Spleen (tissue), 11 donors: ENCODE results near the gene CIITA. TPM values are rescaled to one million over a fixed set of nuclear protein-coding genes. Genes with fewer than 3 reads are reported as not detected.
A peak's percentile ranks its signal among the peaks of the same experiment; 100 is the strongest.

Experiments used
- DNase-seq: peaks from one replicate; pipeline ENCODE4 v3.0.0-alpha.2; 2020
- H3K27ac ChIP-seq, 8 donors: fragments of 200-600 bp; sonication (generic) in 7 of 8; 1 replicate in 4 of 8; 2 replicates in 4 of 8; pipeline versions ENCODE4 v1.5.0 to v1.8.0; 2016 to 2021; ENCODE audit warnings: inconsistent platforms in 4 of 8, mild to moderate bottlenecking in 4 of 8, moderate library complexity in 1 of 8
- H3K27me3 ChIP-seq, 7 donors: fragments of 200-600 bp; sonication (generic) in 6 of 7; replicated peaks in 1 of 7; 1 replicate in 4 of 7; 2 replicates in 3 of 7; pipeline versions ENCODE4 v1.5.0 to v1.8.0; 2016 to 2021; ENCODE audit warnings: inconsistent platforms in 3 of 7, mild to moderate bottlenecking in 1 of 7
- H3K36me3 ChIP-seq, 6 donors: fragments of 200-600 bp; sonication (generic) in 5 of 6; 1 replicate in 4 of 6; 2 replicates in 2 of 6; pipeline versions ENCODE4 v1.5.0 to v1.8.0; 2016 to 2021; ENCODE audit warnings: inconsistent platforms in 2 of 6
- H3K4me1 ChIP-seq, 6 donors: fragments of 200-600 bp; sonication (generic) in 5 of 6; 1 replicate in 3 of 6; 2 replicates in 3 of 6; pipeline versions ENCODE4 v1.5.0 to v1.8.0; 2016 to 2021; ENCODE audit warnings: inconsistent platforms in 3 of 6
- H3K4me3 ChIP-seq, 8 donors: fragments of 200-600 bp; sonication (generic) in 7 of 8; 1 replicate in 4 of 8; 2 replicates in 4 of 8; pipeline versions ENCODE4 v1.5.0 to v1.8.0; 2016 to 2021; ENCODE audit warnings: inconsistent platforms in 4 of 8, mild to moderate bottlenecking in 4 of 8, moderate library complexity in 2 of 8
- H3K9me3 ChIP-seq, 8 donors: fragments of 200-600 bp; sonication (generic) in 7 of 8; 1 replicate in 4 of 8; 2 replicates in 4 of 8; pipeline versions ENCODE4 v1.5.0 to v1.8.0; 2016 to 2021; ENCODE audit warnings: inconsistent platforms in 4 of 8
- POLR2A ChIP-seq, 3 donors: fragments of 450-650 bp; IDR thresholded peaks; one replicate each; pipeline ENCODE4 v1.5.1; 2017; ENCODE audit warnings: antibody characterized with exemption in 3 of 3, mild to moderate bottlenecking in 1 of 3
- POLR2AphosphoS5 ChIP-seq, 3 donors: sonication (generic); formaldehyde crosslinking; IDR thresholded peaks; one replicate each; pipeline ENCODE4 v1.5.1; 2017; ENCODE audit warnings: antibody characterized with exemption in 3 of 3
- WGBS, 5 donors: extraction: QIAGEN DNeasy Blood & Tissue Kit in 3 of 5; methylation state at CpG; one replicate each; pipeline versions ENCODE4 v1.1.5 to v1.1.7; 2013 to 2018; 5-methylcytosine and 5-hydroxymethylcytosine counted together
- intact Hi-C: fragments of 100-400 bp; cut with DNase I; formaldehyde crosslinking; loops from one replicate; pipeline ENCODE4 v1.15.0; 2023; ENCODE audit warnings: low total_unique reads
- polyA plus RNA-seq, 3 donors: library from polyadenylated mRNA; stranded (reverse); fragments of 200-250 nt; gene quantifications; one replicate each; pipeline ENCODE4 v1.2.1, GENCODE V29; 2013
- total RNA-seq, 7 donors: library from RNA; depleted of rRNA in 3 of 7; stranded (reverse); fragments of >200 nt in 3 of 7; fragmentation: NEBNext Ultra II Directional in 4 of 7; extraction: Animal tissue kit (Norgen Biotek cat#: 25700) in 4 of 7; gene quantifications; one replicate each; pipeline versions ENCODE4 v1.1.0 to v1.2.1, GENCODE V29; 2016 to 2021
- TF ChIP-seq, protein P1 (sequence below), 11 experiments: fragments of 200-600 bp in 7 of 11; fragments of 450-650 bp in 4 of 11; sonication (generic) in 4 of 11; IDR thresholded peaks in 8 of 11; conservative IDR thresholded peaks in 3 of 11; 1 replicate in 7 of 11; 2 replicates in 4 of 11; pipeline versions ENCODE4 v1.4.0 to v1.8.0; 2016 to 2021; ENCODE audit warnings: antibody characterized with exemption in 11 of 11, inconsistent platforms in 4 of 11, mild to moderate bottlenecking in 1 of 11
- donor health status: healthy with polysubstance abuse.
- donor health status: DM: no; HTN: no; CAD: no; lungs with moderate emphysema.
- donor health status: DM: no; HTN: no; CAD: no.
- donor health status: Bipolar disorder and iron deficiency.
- donor health status: healthy.
- donor health status: DM: no; HTN: no; CAD: no.
- donor health status: DM: yes; HTN: yes; CAD: no.

The CIITA gene
- total and polyA plus RNA-seq, 10 donors: 67.0 to 179 (median 125) TPM

DNA sequence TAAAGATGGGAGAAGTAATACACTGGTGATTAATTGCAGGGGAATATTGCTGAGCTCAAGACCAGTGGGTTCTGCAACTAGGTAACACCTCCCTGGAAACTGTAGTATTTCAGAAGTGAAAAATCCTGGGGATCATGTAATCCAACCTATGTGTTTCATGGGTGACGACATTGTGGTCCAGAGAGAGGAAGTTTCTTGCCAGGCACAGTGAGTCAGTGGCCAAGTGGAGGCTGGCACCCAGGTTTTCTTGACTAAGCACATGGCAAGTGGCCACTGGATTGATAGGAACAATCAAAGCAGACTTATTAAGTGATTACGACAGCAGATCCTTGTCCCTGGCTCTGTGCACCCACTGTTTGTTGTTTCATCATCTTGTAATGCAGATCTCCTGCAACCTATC, 14.6 kb upstream of the CIITA start:
- DNase-seq: no peak
- intact Hi-C loops: no loop called here
- 34 to 81% (median 63%) methylated on average over 2 of the region's 2 CpGs for WGBS, 5 donors

DNA sequence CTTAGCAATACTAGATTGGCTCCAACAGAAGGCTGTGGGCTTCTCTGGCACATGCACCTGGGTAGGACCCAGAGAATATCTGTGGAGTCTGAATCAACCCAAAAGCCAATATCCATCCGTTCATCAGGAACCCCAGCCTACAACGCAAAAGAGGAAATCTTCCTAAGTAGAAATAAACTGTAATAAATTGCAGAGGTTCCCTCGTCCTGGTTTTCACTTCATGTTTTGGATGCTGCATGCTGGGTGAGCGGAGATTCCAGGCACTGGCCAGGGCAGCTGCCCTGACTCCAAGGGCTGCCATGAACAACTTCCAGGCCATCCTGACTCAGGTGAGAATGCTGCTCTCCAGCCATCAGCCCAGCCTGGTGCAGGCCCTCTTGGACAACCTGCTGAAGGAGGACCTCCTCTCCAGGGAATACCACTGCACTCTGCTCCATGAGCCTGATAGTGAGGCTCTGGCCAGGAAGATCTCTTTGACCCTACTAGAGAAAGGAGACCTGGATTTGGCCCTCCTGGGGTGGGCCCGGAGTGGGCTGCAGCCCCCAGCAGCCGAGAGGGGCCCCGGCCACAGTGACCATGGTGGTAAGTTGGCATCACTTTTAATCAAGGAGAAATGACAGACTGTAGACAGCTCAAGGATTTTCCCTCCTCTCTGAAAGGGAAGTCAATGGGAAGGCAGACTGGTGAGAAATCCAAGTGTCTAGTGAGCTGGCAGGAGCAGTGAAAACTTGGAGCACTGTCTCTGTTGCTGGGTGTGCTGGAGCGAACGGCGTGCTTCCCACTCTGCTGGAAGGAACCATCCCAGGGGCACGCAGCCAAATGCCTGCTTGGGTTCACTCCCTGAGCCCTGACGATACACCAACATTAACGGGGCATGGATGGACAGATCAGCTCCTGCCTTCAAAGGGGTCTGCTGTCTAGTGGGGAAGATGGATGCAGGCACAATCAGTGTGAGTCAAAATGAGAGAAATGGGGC, 10.7 kb upstream of the CIITA start:
- WGBS, 5 donors: 72 to 85% (median 74%) methylated on average over 13 of the region's 13 CpGs
- intact Hi-C loops: no loop called here
- no peaks in the 10 kb centered on the region for H3K27me3 ChIP-seq
- H3K9me3 ChIP-seq: no peaks in the 10 kb centered on the region
- TF ChIP-seq POLR2A (IDR thresholded peaks at IDR 0.05) (no peak), POLR2AphosphoS5 (IDR thresholded peaks at IDR 0.05) (no peak)
- TF ChIP-seq, protein P1, sequence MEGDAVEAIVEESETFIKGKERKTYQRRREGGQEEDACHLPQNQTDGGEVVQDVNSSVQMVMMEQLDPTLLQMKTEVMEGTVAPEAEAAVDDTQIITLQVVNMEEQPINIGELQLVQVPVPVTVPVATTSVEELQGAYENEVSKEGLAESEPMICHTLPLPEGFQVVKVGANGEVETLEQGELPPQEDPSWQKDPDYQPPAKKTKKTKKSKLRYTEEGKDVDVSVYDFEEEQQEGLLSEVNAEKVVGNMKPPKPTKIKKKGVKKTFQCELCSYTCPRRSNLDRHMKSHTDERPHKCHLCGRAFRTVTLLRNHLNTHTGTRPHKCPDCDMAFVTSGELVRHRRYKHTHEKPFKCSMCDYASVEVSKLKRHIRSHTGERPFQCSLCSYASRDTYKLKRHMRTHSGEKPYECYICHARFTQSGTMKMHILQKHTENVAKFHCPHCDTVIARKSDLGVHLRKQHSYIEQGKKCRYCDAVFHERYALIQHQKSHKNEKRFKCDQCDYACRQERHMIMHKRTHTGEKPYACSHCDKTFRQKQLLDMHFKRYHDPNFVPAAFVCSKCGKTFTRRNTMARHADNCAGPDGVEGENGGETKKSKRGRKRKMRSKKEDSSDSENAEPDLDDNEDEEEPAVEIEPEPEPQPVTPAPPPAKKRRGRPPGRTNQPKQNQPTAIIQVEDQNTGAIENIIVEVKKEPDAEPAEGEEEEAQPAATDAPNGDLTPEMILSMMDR (IDR thresholded peaks at IDR 0.05 in 8 of 11, conservative IDR thresholded peaks at IDR 0.05 in 3 of 11): no peak
- peak overlapping the region in 5 of 8 donors; percentile 39 to 85 (median 78) for H3K27ac ChIP-seq
- H3K4me1 ChIP-seq: peaks cover 26 to 75% (median 54%) of the 10 kb centered on the region in 6 donors
- peak overlapping the region in 1 of 8 donors; percentile 7 for H3K4me3 ChIP-seq
- DNase-seq: no peak
- H3K36me3 ChIP-seq: no peaks in the 10 kb centered on the region

More for the DNA sequence above, 14.6 kb upstream of the CIITA start:
- Histone ChIP-seq H3K27me3 (no peaks in the 10 kb centered on the region), H3K36me3 (no peaks in the 10 kb centered on the region), H3K4me1 (peaks cover 0 to 37% (median 15%) of the 10 kb centered on the region in 6 donors), H3K27ac (no peak overlapping the region), H3K4me3 (no peak overlapping the region), H3K9me3 (no peaks in the 10 kb centered on the region)
- TF ChIP-seq, protein P1 (IDR thresholded peaks at IDR 0.05 in 8 of 11, conservative IDR thresholded peaks at IDR 0.05 in 3 of 11): no peak
- TF ChIP-seq POLR2AphosphoS5 (IDR thresholded peaks at IDR 0.05): peak in 1 of 3 donors; percentile 47

DNA sequence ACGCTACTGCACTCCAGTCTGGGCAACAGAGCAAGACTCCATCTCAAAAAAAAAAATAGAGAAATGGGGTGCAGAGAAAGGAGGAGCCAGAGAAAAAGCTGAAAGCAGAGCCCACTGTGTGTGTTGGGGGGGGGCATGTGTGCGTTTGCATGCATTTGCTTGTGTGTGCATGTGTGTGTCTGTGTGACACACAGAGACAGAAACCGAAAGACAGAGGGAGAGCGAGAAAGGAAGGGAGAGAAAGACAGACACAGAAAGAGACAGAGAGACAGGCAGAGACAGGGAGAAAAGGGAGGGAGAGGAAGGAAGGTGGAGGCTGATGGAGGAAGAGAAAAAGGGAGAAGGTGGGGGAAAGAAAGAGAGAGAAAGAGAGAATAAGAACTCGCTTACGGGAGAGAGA, 9.8 kb upstream of the CIITA start:
- H3K4me3 ChIP-seq: peak overlapping the region in 1 of 8 donors; percentile 7
- DNase-seq: no peak
- H3K27me3 ChIP-seq: no peaks in the 10 kb centered on the region
- TF ChIP-seq POLR2AphosphoS5 (IDR thresholded peaks at IDR 0.05) (no peak), POLR2A (IDR thresholded peaks at IDR 0.05) (no peak)
- TF ChIP-seq, protein P1 (IDR thresholded peaks at IDR 0.05 in 8 of 11, conservative IDR thresholded peaks at IDR 0.05 in 3 of 11): no peak
- H3K9me3 ChIP-seq: no peaks in the 10 kb centered on the region
- H3K36me3 ChIP-seq: no peaks in the 10 kb centered on the region
- intact Hi-C loops: no loop called here
- H3K27ac ChIP-seq: peak overlapping the region in 6 of 8 donors; percentile 46 to 85 (median 79)
- 60 to 80% (median 62%) methylated on average over 6 of the region's 6 CpGs for WGBS, 5 donors
- peaks cover 36 to 82% (median 63%) of the 10 kb centered on the region in 6 donors for H3K4me1 ChIP-seq

DNA sequence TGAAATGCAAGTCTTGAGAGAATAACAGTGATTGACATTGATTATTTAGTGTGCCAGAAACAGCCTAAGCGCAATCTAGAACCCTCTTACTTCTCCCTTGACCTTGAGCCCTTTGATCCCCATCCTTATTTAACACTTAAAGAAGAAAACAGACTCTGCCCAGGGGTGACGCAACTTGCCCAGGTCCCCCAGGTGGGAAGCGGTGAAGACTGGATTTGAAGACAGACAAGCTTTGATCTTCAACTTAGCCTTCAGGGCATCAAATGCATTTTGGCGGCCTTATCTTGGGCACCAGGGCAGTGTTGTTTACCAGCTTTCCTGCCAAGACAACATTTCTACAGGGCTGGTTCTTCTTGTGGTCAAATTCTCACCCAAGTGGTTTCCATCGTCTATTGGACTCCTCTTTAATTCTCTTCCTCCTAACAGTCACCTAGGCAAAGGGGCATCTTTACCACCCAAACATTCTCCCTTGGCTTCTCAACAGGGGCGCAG, 8.9 kb upstream of the CIITA start:
- intact Hi-C loops: no loop called here

More for the DNA sequence above, 8.9 kb upstream of the CIITA start:
- WGBS, 5 donors: 46 to 56% (median 49%) methylated on average over 6 of the region's 6 CpGs
- no peaks in the 10 kb centered on the region for H3K36me3 ChIP-seq
- TF ChIP-seq POLR2A (IDR thresholded peaks at IDR 0.05) (no peak), POLR2AphosphoS5 (IDR thresholded peaks at IDR 0.05) (no peak)
- TF ChIP-seq, protein P1 (IDR thresholded peaks at IDR 0.05 in 8 of 11, conservative IDR thresholded peaks at IDR 0.05 in 3 of 11): no peak
- no peaks in the 10 kb centered on the region for H3K27me3 ChIP-seq
- H3K9me3 ChIP-seq: no peaks in the 10 kb centered on the region
- peaks cover 37 to 81% (median 70%) of the 10 kb centered on the region in 6 donors for H3K4me1 ChIP-seq
- DNase-seq: peak; percentile 44
- H3K4me3 ChIP-seq: peak overlapping the region in 4 of 8 donors; percentile 1 to 56 (median 14)
- peak overlapping the region; percentile 47 to 85 (median 77) for H3K27ac ChIP-seq
